Activated CD8-positive, alpha-beta memory T cell treated with anti-CD3 and anti-CD28 coated beads for 48 hours (primary cell): ENCODE measurements around the gene CYP1A2.
"Not testable (repeated sequence)": the region's sequence is repeated elsewhere in the genome, so short reads cannot be mapped to it uniquely, and the experiment has no call there.

Source experiments
- DNase-seq, 3 experiments: peaks; one replicate each; pipeline ENCODE4 v3.0.0-alpha.2; 2020; ENCODE audit warnings: low read depth in 2 of 3, low spot score in 2 of 3

The CYP1A2 gene

DNA sequence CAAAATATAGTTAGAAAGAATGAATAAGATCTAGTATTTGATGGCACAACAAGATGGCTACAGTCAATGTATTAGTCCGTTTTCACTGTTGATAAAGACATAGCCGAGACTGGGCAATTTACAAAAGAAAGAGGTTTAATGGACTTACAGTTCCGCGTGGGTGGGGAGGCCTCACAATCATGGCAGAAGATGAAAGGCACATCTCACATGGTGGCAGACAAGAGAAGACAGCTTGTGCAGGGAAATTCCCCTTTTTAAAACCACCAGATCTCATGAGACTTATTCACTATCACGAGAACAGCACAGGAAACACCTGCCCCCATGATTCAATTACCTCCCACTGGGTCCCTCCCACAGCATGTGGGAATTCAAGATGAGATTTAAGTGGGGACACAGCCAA, 10.4 kb upstream of the CYP1A2 start:
- not testable (repeated sequence) for DNase-seq

DNA sequence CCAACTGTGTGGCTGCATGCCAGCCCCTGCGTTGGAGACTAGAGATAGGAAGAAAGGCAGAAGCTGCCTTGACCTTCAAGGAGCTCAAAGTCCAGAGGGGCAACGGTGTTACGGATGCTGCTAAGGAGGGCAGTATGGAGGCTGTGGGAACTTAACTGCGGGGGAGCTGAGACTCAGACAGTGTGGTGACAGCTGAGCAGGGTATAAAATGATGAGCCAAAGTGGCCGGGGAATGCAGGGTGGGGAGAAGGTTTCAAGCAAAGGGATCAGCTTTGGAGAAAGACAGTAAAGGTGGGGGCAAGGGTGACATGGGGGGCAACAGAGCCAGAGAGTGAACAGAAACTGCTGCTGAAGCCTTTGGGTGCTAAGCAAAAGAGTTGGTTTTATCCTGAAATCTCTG, 6.2 kb upstream of the CYP1A2 start:
- DNase-seq = no peak

- no peak for DNase-seq
Measured at GRCh38 chr15:74746389-74746788, 2.3 kb upstream of the CYP1A2 start.

GRCh38 chr15:74749832-74750231, 1.2 kb downstream of the CYP1A2 start:
- no peak for DNase-seq

DNA sequence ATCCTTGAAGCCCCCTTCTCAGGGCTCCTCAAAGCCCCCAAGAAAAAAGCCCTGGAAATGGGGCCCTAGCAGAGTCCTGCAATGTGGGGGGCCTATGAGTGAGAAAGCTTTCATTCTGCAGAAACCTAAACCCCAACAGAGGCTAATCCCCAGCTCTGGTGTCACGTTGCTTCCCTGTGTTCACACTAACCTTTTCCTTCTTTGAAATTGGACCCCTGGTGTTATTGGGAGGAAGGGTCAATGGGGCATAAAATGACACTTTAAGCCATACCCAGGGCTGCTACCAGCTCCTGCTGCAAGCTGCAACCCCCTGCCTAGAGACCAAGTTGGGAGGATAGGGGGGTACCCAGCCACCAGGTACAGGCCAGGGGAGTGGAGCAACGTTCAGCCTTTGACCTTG, 2.1 kb downstream of the CYP1A2 start:
- DNase-seq = no peak

- no peak for DNase-seq
Measured at GRCh38 chr15:74752011-74752410, 3.4 kb downstream of the CYP1A2 start.

- no peak for DNase-seq
Measured at GRCh38 chr15:74752531-74752930, 3.9 kb downstream of the CYP1A2 start.

DNA sequence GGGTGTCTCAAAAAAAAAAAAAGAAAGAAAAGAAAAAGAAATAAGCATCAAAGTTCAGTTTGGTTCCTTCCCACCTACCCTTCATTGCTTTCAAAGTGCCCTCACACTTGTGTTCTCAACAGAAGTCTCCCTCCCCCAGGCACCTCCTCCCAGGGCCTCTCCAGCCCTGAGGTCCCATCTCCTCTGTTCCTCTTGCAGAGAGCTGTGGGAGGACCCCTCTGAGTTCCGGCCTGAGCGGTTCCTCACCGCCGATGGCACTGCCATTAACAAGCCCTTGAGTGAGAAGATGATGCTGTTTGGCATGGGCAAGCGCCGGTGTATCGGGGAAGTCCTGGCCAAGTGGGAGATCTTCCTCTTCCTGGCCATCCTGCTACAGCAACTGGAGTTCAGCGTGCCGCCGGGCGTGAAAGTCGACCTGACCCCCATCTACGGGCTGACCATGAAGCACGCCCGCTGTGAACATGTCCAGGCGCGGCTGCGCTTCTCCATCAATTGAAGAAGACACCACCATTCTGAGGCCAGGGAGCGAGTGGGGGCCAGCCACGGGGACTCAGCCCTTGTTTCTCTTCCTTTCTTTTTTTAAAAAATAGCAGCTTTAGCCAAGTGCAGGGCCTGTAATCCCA, 6.1 kb downstream of the CYP1A2 start:
- DNase-seq = no peak

DNA sequence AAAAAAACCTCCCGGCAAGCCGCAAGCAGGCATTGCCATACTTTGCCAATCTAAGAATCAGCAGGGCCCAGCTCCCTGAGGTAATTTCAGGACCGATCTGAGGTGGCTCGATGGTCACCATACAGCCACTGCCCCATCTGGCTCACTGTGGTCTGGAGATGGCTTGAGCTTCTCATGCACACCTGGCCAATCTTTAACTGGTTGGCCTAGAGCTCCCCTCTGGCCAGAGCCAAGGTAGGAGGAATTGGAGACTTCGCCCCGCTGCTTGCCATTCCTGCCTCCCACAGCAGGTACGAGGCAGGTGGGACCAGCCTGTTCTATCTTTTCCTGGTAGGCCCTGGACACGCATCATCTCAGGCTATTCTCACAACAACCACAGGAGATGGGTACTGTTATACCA, 10.1 kb downstream of the CYP1A2 start:
- no peak for DNase-seq

GRCh38 chr15:74762791-74763150, 14.1 kb downstream of the CYP1A2 start:
- no peak for DNase-seq

DNA sequence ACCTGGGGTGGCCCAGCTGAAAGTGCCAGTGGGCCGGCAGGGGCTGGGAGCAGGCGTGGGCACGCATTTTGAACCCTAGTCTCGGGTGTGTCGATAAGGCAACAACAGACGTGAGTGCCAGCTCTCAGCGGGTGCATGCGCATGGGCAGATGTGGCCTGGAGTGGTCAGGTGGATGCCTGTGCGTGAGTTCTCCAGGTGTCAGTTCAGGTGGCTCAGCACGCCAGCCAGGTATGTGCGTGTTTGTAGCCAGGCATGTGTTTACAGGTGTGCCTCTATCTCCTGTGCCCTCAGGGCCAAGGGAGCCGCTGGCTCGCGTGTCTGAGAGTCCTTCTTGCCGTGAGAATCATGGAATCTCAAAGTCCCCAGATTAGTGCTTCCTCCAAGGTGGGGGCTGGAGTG, 14.8 kb downstream of the CYP1A2 start:
- no peak for DNase-seq

GRCh38 chr15:74767167-74768098, 18.8 kb downstream of the CYP1A2 start:
- no peak for DNase-seq

DNA sequence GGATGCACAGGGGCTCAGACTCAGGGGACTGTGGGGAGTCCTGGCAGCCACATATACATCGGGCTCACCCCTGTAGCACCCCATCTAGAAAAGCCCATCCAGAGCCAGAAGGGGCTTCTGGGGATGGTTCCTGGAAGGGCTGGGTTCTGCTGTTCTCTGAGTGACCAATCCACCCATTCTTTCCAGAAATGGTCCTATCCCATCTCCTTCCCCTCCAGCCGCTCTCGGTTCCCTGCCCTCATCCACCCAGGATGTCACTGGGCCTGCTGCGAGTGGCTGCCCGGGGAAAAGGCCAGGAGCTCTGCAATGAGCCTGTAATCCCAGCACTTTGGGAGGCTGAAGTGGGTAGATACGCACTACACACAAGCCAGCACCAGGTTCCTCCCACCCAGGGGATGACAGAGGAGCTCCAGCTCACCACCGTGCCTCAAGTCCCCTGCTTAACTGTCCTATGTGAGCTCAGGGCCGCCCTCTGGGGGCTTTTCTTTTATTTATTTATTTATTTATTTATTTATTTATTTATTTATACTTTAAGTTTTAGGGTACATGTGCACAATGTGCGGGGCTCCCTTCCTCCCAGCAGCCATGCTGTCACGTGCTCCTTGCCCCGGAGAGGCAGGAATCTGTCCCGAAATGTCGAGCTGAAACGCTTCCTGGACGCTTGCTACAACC, 19.6 kb downstream of the CYP1A2 start:
- no peak for DNase-seq

DNA sequence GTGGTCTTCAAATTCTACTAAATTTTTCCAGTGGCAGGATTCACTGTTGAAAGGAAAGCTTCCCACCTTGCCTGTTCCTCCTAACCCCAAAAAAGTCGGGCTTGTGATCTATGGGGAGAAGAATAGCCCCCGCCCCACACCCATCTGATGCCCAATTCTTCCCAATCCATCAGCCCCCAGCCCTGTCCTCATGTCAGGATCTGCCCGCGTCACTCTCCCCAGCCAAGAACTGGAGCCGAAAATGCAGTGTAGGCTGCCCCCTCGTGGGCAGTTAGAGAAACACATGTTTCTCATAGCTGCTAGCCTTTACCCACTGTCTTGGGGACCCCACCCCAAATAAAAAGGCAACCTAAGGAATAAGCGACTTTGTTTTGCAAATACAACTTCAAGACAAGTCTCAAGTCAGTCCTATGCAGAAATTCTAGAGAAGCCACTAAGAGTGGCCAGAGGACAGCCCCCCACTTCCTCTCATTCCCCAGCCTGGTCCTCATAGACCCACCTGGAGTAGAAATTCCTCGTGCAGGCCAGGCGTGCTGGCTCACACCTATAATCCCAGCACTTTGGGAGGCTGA, 20.2 kb downstream of the CYP1A2 start:
- DNase-seq = no peak

DNA sequence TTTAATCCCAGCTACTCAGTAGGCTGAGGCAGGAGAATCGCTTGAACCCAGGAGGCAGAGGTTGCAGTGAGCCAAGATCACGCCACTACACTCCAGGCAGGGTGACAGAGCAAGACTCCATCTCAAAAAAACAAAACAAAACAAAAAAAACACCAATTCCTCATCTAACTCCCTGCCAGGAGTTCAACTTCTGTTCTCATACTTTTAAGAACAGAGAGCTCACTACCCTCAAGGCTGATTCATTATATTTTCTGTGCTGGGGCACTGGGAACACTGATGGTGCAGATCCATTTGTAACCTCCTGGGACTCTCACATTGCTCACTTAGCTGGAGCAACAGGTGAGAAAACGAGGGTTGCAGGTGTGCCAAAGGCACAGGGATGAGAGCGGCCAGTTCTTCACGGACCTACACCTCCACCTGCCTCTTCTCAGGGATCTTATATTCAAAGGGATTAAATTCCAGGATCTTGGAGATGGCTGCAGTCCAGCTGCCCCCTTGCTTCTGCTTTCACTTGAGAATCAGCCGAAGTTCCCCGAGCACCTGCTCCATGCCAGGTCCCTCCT, 20.9 kb downstream of the CYP1A2 start:
- DNase-seq = no peak

DNA sequence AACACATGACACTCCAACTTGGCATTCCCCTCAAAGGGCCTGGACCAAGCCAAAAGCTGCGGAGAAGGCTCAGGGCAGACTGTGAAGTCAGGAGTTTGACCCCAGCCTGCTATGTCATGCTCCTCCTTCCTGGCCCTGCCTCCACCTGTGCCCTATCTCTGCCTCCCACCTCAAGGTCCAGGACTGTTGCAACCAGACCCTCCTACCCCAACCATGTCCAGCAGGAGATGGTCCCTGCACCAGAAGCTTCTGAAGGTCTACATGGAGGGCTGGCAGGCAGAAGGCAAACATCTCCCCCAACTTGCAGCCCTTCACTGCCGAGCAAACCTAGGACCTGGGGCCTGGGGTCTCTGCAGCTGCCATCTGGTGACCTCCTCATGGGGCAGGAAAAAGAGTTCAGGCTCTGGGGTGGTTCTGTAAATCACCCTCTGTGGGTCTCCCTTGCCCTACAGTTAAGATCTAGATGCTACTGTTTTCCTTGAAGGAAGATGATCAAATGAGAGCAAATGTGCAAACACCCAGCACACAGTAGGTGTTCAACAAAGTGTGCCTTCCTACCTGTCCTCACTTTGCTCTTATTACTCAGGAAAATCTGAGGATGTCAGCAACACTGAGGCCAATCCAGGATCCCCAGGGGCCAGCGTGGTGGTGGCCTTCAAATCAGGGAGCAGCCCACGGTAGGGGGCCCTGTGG, 21.7 kb downstream of the CYP1A2 start:
- DNase-seq = no peak

DNA sequence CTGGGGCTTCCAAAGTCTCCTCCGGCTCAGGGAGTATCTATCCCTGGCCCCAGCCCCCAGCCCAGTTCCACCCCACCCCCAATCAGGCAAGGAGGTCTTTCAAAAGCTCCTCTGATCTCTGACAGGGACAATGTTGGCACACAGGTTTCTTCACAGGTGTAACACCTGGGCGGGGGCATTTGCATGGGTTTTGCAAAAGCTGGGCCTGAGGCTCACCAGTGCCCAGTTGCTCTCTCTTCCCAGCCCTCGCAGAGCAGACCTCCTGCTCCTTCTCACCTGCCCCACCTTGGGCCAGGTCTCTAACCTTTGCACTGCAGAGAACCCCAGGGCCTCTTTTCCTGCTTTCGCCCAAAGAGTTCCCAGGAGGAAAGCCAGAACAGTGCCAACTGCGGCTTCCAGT, 24.7 kb downstream of the CYP1A2 start:
- DNase-seq = no peak

DNA sequence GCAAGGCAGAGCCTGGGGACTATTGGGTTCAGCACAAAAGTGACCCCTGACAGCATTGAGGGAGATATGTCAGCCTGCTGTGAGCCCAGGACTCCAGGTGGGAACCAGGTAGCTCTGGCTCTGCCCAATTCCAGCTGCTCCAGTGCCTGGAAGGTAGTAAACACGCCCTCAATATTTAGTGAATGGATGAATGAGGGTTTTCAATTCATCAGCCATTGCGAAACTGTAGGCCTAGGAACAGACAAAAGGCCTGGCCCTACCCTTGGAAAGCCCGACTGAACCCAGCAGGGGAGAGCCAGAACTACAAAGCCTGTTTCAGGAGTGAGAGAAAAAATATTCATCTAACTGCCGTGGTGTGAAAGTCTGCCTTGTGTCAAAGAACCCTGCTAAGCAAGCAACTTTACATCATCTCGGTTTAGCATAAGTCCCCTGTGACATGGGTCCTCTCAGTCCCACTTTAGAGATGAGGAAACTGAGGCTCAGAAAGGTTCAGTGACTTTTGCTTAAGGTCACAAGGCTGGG, 25.1 kb downstream of the CYP1A2 start:
- no peak for DNase-seq

DNA sequence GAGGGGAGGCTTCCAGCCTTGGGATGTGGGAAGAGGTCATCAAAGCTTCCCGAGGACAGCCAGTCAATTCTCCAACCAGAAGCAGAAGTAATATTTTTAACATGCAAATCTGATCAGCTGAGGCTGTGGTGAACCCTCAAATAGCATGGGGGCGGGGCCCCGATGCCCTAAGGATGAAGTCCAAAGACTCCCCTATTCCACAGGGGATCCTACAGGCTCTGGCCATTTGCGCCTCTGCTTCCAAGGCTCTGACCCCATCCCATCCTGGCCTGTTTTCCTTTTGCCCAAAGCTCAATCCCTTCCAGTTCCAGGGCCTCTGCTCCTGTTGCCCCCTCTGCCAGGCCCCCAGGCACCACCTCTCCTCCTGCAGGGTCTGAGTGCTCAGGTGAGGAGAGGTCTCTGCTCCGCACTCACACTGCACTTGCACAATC, 26.5 kb downstream of the CYP1A2 start:
- DNase-seq = no peak

DNA sequence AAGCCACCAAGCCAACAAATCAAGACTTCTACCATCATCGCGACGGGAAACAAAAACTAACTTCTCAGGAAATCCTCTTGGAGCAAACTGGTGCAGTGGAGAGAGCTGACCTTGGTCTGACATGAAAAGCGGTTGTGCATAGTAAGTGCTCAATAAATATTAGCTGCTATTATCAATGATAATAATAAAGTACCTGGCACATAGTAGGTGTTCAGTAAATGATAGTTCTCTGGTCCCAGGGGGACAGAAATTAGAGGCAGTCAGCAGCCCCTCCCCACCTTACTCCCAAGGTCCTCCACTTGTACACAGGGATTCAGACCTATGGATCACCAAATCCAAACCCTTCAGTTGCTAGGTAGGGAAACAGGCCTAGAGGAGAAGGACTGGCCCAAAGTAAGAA, 27.2 kb downstream of the CYP1A2 start:
- no peak for DNase-seq
